Hippocampal formation (tissue), 2 donors: ENCODE results near the gene TBC1D20.
"Not testable (repeated sequence)": the region's sequence is repeated elsewhere in the genome, so short reads cannot be mapped to it uniquely, and the experiment has no call there.

Experiments used
- DNase-seq, 2 donors: peaks; one replicate each; lab custom pipeline; 2025; lab: John Stamatoyannopoulos, UW

TBC1D20 gene

GRCh38 chr20:401682-402495 is 60.4 kb downstream of the TBC1D20 start:
- DNase-seq = no peak

GRCh38 chr20:400454-401275 is 61.7 kb downstream of the TBC1D20 start:
- peak in 1 of 2 donors; percentile 27 for DNase-seq

GRCh38 chr20:400128-400453 is 62.2 kb downstream of the TBC1D20 start:
- DNase-seq = no peak

- DNase-seq = no peak
Observed at GRCh38 chr20:399182-399707, 63.1 kb downstream of the TBC1D20 start.

- no peak for DNase-seq
Observed at GRCh38 chr20:397432-398237, 64.7 kb downstream of the TBC1D20 start.

GRCh38 chr20:396619-397431 is 65.5 kb downstream of the TBC1D20 start:
- DNase-seq = no peak

GRCh38 chr20:396252-396618 is 66.1 kb downstream of the TBC1D20 start:
- DNase-seq = no peak

GRCh38 chr20:393296-393695 is 69.0 kb downstream of the TBC1D20 start:
- DNase-seq = not testable (repeated sequence)

GRCh38 chr20:391041-391711 is 71.2 kb downstream of the TBC1D20 start:
- DNase-seq = no peak

GRCh38 chr20:389220-389619 is 73.1 kb downstream of the TBC1D20 start:
- DNase-seq = no peak

GRCh38 chr20:388034-388994 is 74.0 kb downstream of the TBC1D20 start:
- DNase-seq = no peak

- DNase-seq = no peak
Observed at GRCh38 chr20:387520-387919, 74.8 kb downstream of the TBC1D20 start.

- not testable (repeated sequence) for DNase-seq
Observed at GRCh38 chr20:386634-387033, 75.7 kb downstream of the TBC1D20 start.
